ENCODE data around the gene SPATA21. TPM values are rescaled to one million over a fixed set of nuclear protein-coding genes. Genes with fewer than 3 reads are reported as not detected.
"Not testable (repeated sequence)": the region's sequence is repeated elsewhere in the genome, so short reads cannot be mapped to it uniquely, and the experiment has no call there.

SPATA21 gene
- total RNA-seq, 2 donors from 2014 or later, result not detected

GRCh38 chr1:16376971-16377370 is 60.3 kb downstream of the SPATA21 start:
- DNase-seq (no peak), ATAC-seq (no peak)
- Mint-ChIP-seq H3K4me1 (peaks cover 53% of the 10 kb centered on the region), H3K27me3 (no peaks in the 10 kb centered on the region), H3K4me3 (peak overlapping the region; percentile 53), H3K36me3 (ENCODE audit: low read depth) (peaks cover 5% of the 10 kb centered on the region), H3K27ac (peak overlapping the region; percentile 54)
- no peaks in the 10 kb centered on the region for H3K9me3 ChIP-seq (ENCODE audit: control insufficient read depth, low read length, poor library complexity, severe bottlenecking)

- H3K4me3 Mint-ChIP-seq, result peak overlapping the region; percentile 7
- H3K9me3 ChIP-seq (ENCODE audit: control insufficient read depth, low read length, poor library complexity, severe bottlenecking), result no peaks in the 10 kb centered on the region
- H3K4me1 Mint-ChIP-seq, result peaks cover 60% of the 10 kb centered on the region
- no peak for ATAC-seq
- peak overlapping the region; percentile 43 for H3K27ac Mint-ChIP-seq
- DNase-seq, result no peak
- peaks cover 5% of the 10 kb centered on the region for H3K36me3 Mint-ChIP-seq (ENCODE audit: low read depth)
- no peaks in the 10 kb centered on the region for H3K27me3 Mint-ChIP-seq
Measured at GRCh38 chr1:16375521-16376340, 61.5 kb downstream of the SPATA21 start.

- Mint-ChIP-seq H3K27ac (peak overlapping the region; percentile 54), H3K36me3 (ENCODE audit: low read depth) (peaks cover 5% of the 10 kb centered on the region), H3K4me1 (peaks cover 58% of the 10 kb centered on the region), H3K4me3 (peak overlapping the region; percentile 60), H3K27me3 (no peaks in the 10 kb centered on the region)
- ATAC-seq (no peak), DNase-seq (no peak)
- no peaks in the 10 kb centered on the region for H3K9me3 ChIP-seq (ENCODE audit: control insufficient read depth, low read length, poor library complexity, severe bottlenecking)
Measured at GRCh38 chr1:16374266-16374665, 63.0 kb downstream of the SPATA21 start.

- H3K27ac Mint-ChIP-seq, result peak overlapping the region; percentile 82
- H3K9me3 ChIP-seq (ENCODE audit: control insufficient read depth, low read length, poor library complexity, severe bottlenecking), result no peaks in the 10 kb centered on the region
- DNase-seq, result no peak
- H3K27me3 Mint-ChIP-seq, result no peaks in the 10 kb centered on the region
- H3K4me1 Mint-ChIP-seq, result peaks cover 58% of the 10 kb centered on the region
- peak overlapping the region; percentile 84 for H3K4me3 Mint-ChIP-seq
- no peak for ATAC-seq
- peaks cover 5% of the 10 kb centered on the region for H3K36me3 Mint-ChIP-seq (ENCODE audit: low read depth)
Measured at GRCh38 chr1:16372535-16373285, 64.5 kb downstream of the SPATA21 start.

- H3K9me3 ChIP-seq (ENCODE audit: control insufficient read depth, low read length, poor library complexity, severe bottlenecking), result no peaks in the 10 kb centered on the region
- Mint-ChIP-seq H3K27me3 (no peaks in the 10 kb centered on the region), H3K27ac (peak overlapping the region; percentile 82), H3K36me3 (ENCODE audit: low read depth) (peaks cover 5% of the 10 kb centered on the region), H3K4me1 (peaks cover 50% of the 10 kb centered on the region), H3K4me3 (peak overlapping the region; percentile 84)
- DNase-seq (no peak), ATAC-seq (no peak)
Measured at GRCh38 chr1:16371725-16372124, 65.5 kb downstream of the SPATA21 start.

GRCh38 chr1:16369821-16370220 is 67.4 kb downstream of the SPATA21 start:
- H3K4me1 Mint-ChIP-seq, result peaks cover 42% of the 10 kb centered on the region
- H3K9me3 ChIP-seq (ENCODE audit: control insufficient read depth, low read length, poor library complexity, severe bottlenecking), result no peaks in the 10 kb centered on the region
- peaks cover 5% of the 10 kb centered on the region for H3K36me3 Mint-ChIP-seq (ENCODE audit: low read depth)
- ATAC-seq (no peak), DNase-seq (no peak)
- peak overlapping the region; percentile 73 for H3K27ac Mint-ChIP-seq
- no peaks in the 10 kb centered on the region for H3K27me3 Mint-ChIP-seq
- no peak overlapping the region for H3K4me3 Mint-ChIP-seq

GRCh38 chr1:16367968-16368890 is 69.0 kb downstream of the SPATA21 start:
- H3K9me3 ChIP-seq (ENCODE audit: control insufficient read depth, low read length, poor library complexity, severe bottlenecking), result no peaks in the 10 kb centered on the region
- Mint-ChIP-seq H3K27me3 (no peaks in the 10 kb centered on the region), H3K36me3 (ENCODE audit: low read depth) (peaks cover 5% of the 10 kb centered on the region), H3K4me3 (peak overlapping the region; percentile 97), H3K27ac (peak overlapping the region; percentile 98), H3K4me1 (peaks cover 32% of the 10 kb centered on the region)
- ATAC-seq (no peak), DNase-seq (no peak)

GRCh38 chr1:16367258-16367967 is 69.8 kb downstream of the SPATA21 start:
- ATAC-seq (peak; percentile 74), DNase-seq (peak; percentile 73 to 78 (median 74))
- H3K27me3 Mint-ChIP-seq, result no peaks in the 10 kb centered on the region
- peaks cover 25% of the 10 kb centered on the region for H3K4me1 Mint-ChIP-seq
- H3K36me3 Mint-ChIP-seq (ENCODE audit: low read depth), result no peaks in the 10 kb centered on the region
- H3K27ac Mint-ChIP-seq, result peak overlapping the region; percentile 98
- H3K9me3 ChIP-seq (ENCODE audit: control insufficient read depth, low read length, poor library complexity, severe bottlenecking), result no peaks in the 10 kb centered on the region
- H3K4me3 Mint-ChIP-seq, result peak overlapping the region; percentile 97

GRCh38 chr1:16366722-16367257 is 70.4 kb downstream of the SPATA21 start, which contains the start of gene SZRD1:
TSS of gene SZRD1 (plus strand) at chr1:16367242. CDS start at chr1:16367258, 16 bp downstream.
- Mint-ChIP-seq H3K27me3 (no peaks in the 10 kb centered on the region), H3K27ac (peak within 1 kb of the TSS; percentile 98), H3K4me1 (peaks cover 20% of the 10 kb centered on the region), H3K36me3 (ENCODE audit: low read depth) (no peaks in the 10 kb centered on the region), H3K4me3 (peak within 1 kb of the TSS; percentile 97)
- DNase-seq (peak; percentile 89 to 95 (median 93)), ATAC-seq (peak; percentile 88)
- H3K9me3 ChIP-seq (ENCODE audit: control insufficient read depth, low read length, poor library complexity, severe bottlenecking), result no peaks in the 10 kb centered on the region

- not testable (repeated sequence) for H3K9me3 ChIP-seq (ENCODE audit: control insufficient read depth, low read length, poor library complexity, severe bottlenecking); ATAC-seq; H3K36me3 Mint-ChIP-seq (ENCODE audit: low read depth); H3K27me3 Mint-ChIP-seq; DNase-seq; H3K4me3 Mint-ChIP-seq
- Mint-ChIP-seq H3K27ac (peak overlapping the region; percentile 19), H3K4me1 (peaks cover 14% of the 10 kb centered on the region)
Measured at GRCh38 chr1:16365146-16365498, 72.1 kb downstream of the SPATA21 start.

- H3K36me3 Mint-ChIP-seq (ENCODE audit: low read depth), result no peaks in the 10 kb centered on the region
- ATAC-seq (no peak), DNase-seq (no peak)
- no peaks in the 10 kb centered on the region for H3K27me3 Mint-ChIP-seq
- no peaks in the 10 kb centered on the region for H3K9me3 ChIP-seq (ENCODE audit: control insufficient read depth, low read length, poor library complexity, severe bottlenecking)
- H3K27ac Mint-ChIP-seq, result no peak overlapping the region
- peaks cover 5% of the 10 kb centered on the region for H3K4me1 Mint-ChIP-seq
- no peak overlapping the region for H3K4me3 Mint-ChIP-seq
Measured at GRCh38 chr1:16356867-16357266, 80.4 kb downstream of the SPATA21 start.

GRCh38 chr1:16354619-16355018 is 82.6 kb downstream of the SPATA21 start:
- Mint-ChIP-seq H3K4me1 (peaks cover 19% of the 10 kb centered on the region), H3K27ac (no peak overlapping the region)

More at GRCh38 chr1:16354619-16355018, 82.6 kb downstream of the SPATA21 start:
- Mint-ChIP-seq H3K36me3 (ENCODE audit: low read depth) (no peaks in the 10 kb centered on the region), H3K4me3 (no peak overlapping the region), H3K27me3 (no peaks in the 10 kb centered on the region)
- no peak for ATAC-seq
- DNase-seq, result no peak
- no peaks in the 10 kb centered on the region for H3K9me3 ChIP-seq (ENCODE audit: control insufficient read depth, low read length, poor library complexity, severe bottlenecking)

Measured in T-helper 17 cell (primary cell).